ENCODE results near the gene VIM.

Gene VIM

DNA sequence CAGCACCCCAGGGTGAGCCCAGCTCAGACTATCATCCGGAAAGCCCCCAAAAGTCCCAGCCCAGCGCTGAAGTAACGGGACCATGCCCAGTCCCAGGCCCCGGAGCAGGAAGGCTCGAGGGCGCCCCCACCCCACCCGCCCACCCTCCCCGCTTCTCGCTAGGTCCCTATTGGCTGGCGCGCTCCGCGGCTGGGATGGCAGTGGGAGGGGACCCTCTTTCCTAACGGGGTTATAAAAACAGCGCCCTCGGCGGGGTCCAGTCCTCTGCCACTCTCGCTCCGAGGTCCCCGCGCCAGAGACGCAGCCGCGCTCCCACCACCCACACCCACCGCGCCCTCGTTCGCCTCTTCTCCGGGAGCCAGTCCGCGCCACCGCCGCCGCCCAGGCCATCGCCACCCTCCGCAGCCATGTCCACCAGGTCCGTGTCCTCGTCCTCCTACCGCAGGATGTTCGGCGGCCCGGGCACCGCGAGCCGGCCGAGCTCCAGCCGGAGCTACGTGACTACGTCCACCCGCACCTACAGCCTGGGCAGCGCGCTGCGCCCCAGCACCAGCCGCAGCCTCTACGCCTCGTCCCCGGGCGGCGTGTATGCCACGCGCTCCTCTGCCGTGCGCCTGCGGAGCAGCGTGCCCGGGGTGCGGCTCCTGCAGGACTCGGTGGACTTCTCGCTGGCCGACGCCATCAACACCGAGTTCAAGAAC lies 1.1 kb downstream of the VIM start:
- POLR2A ChIA-PET, result interaction anchor here (0.5 to 4.1 kb wide), 47 partner anchors 9 to 414 kb away, joined by 3 to 54 read pairs (median 7); partner anchors contain the start of gene TRDMT1
- no peak for DNase-seq (ENCODE audit: low read depth, low spot score)
- TF ChIP-seq, protein P1, sequence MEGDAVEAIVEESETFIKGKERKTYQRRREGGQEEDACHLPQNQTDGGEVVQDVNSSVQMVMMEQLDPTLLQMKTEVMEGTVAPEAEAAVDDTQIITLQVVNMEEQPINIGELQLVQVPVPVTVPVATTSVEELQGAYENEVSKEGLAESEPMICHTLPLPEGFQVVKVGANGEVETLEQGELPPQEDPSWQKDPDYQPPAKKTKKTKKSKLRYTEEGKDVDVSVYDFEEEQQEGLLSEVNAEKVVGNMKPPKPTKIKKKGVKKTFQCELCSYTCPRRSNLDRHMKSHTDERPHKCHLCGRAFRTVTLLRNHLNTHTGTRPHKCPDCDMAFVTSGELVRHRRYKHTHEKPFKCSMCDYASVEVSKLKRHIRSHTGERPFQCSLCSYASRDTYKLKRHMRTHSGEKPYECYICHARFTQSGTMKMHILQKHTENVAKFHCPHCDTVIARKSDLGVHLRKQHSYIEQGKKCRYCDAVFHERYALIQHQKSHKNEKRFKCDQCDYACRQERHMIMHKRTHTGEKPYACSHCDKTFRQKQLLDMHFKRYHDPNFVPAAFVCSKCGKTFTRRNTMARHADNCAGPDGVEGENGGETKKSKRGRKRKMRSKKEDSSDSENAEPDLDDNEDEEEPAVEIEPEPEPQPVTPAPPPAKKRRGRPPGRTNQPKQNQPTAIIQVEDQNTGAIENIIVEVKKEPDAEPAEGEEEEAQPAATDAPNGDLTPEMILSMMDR (IDR thresholded peaks at IDR 0.05; ENCODE audit: insufficient read depth, low read length, missing control alignments), result no peak
- H3K4me3 ChIP-seq (ENCODE audit: low read depth, low read length), result peak overlapping the region; percentile 95
- CTCF ChIA-PET, result interaction anchor here (0.6 to 2.7 kb wide), 8 partner anchors 18 to 399 kb away, joined by 3 to 7 read pairs (median 3); no protein-coding TSS in a partner anchor

GRCh38 chr10:17229717-17229966 lies 1.6 kb downstream of the VIM start:
- ChIA-PET CTCF (interaction anchor here (0.8 to 2.7 kb wide), 6 partner anchors 18 to 400 kb away, joined by 3 to 7 read pairs (median 3); no protein-coding TSS in a partner anchor), POLR2A (interaction anchor here (0.6 to 4.1 kb wide), 45 partner anchors 8 to 414 kb away, joined by 3 to 54 read pairs (median 7); partner anchors contain the start of gene TRDMT1)
- no peak for DNase-seq (ENCODE audit: low read depth, low spot score)
- TF ChIP-seq, protein P1 (IDR thresholded peaks at IDR 0.05; ENCODE audit: insufficient read depth, low read length, missing control alignments), result no peak
- H3K4me3 ChIP-seq (ENCODE audit: low read depth, low read length), result peak overlapping the region; percentile 95

DNA sequence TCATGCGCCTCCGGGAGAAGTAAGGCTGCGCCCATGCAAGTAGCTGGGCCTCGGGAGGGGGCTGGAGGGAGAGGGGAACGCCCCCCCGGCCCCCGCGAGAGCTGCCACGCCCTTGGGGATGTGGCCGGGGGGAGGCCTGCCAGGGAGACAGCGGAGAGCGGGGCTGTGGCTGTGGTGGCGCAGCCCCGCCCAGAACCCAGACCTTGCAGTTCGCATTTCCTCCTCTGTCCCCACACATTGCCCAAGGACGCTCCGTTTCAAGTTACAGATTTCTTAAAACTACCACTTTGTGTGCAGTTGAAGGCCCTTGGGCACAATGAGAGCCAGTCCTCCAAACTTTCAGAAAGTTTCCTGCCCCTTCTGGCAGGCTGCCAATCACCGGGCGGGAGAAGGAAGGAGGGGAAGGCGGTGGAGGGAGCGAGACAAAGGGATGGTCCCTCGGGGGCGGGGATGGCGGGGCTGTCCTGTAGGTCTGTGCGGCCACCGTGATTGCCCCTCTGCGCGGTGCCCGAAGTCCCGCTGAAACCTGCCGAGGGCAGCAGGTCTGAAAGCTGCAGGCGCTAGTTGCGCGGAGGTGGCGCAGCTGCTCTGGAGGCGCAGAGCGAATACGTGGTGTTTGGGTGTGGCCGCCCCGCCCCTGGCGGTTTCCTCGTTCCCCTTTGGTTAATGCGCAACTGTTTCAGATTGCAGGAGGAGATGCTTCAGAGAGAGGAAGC lies 2.1 kb downstream of the VIM start:
- TF ChIP-seq, protein P1 (IDR thresholded peaks at IDR 0.05; ENCODE audit: insufficient read depth, low read length, missing control alignments), result no peak
- POLR2A ChIA-PET, result interaction anchor here (0.6 to 4.1 kb wide), 51 partner anchors 8 to 413 kb away, joined by 3 to 54 read pairs (median 6); partner anchors contain the start of gene TRDMT1
- no peak for DNase-seq (ENCODE audit: low read depth, low spot score)
- H3K4me3 ChIP-seq (ENCODE audit: low read depth, low read length), result peak overlapping the region; percentile 95
- CTCF ChIA-PET, result interaction anchor here (0.7 to 2.7 kb wide), 9 partner anchors 19 to 400 kb away, joined by 3 to 7 read pairs (median 3); no protein-coding TSS in a partner anchor

GRCh38 chr10:17231788-17232187 lies 3.7 kb downstream of the VIM start:
- POLR2A ChIA-PET, result interaction anchor here (0.7 to 4.1 kb wide), 6 partner anchors 12 to 188 kb away, joined by 3 to 51 read pairs (median 4); no protein-coding TSS in a partner anchor
- no peak for DNase-seq (ENCODE audit: low read depth, low spot score)
- CTCF ChIA-PET, result interaction anchor here (2.0 kb wide), 1 partner anchor 379 kb away, joined by 7 read pairs; no protein-coding TSS in a partner anchor
- peak overlapping the region; percentile 95 for H3K4me3 ChIP-seq (ENCODE audit: low read depth, low read length)
- TF ChIP-seq, protein P1 (IDR thresholded peaks at IDR 0.05; ENCODE audit: insufficient read depth, low read length, missing control alignments), result no peak

- TF ChIP-seq, protein P1 (IDR thresholded peaks at IDR 0.05; ENCODE audit: insufficient read depth, low read length, missing control alignments), result no peak
- ChIA-PET CTCF (interaction anchor here (1.2 to 2.0 kb wide), 2 partner anchors 380 to 388 kb away, joined by 3 to 6 read pairs; no protein-coding TSS in a partner anchor), POLR2A (interaction anchor here (0.7 to 1.6 kb wide), 6 partner anchors 19 to 389 kb away, joined by 3 to 4 read pairs (median 3); no protein-coding TSS in a partner anchor)
- peak overlapping the region; percentile 95 for H3K4me3 ChIP-seq (ENCODE audit: low read depth, low read length)
- no peak for DNase-seq (ENCODE audit: low read depth, low spot score)
These were observed 4.4 kb downstream of the VIM start for GRCh38 chr10:17232276-17232960.
